Skeletal muscle cell (primary cell): ENCODE results near the gene CNTNAP5.
A peak's percentile ranks its signal among the peaks of the same experiment; 100 is the strongest.

Experiments used
- DNase-seq: peaks from one replicate; pipeline ENCODE4 v3.0.0-alpha.2; 2010; ENCODE audit warnings: low read depth
- H3K4me3 ChIP-seq: 2 replicates; pipeline ENCODE4 v1.5.1; 2011; ENCODE audit warnings: low read depth, mild to moderate bottlenecking, control low read depth, low read length, moderate library complexity

CNTNAP5 gene

DNA sequence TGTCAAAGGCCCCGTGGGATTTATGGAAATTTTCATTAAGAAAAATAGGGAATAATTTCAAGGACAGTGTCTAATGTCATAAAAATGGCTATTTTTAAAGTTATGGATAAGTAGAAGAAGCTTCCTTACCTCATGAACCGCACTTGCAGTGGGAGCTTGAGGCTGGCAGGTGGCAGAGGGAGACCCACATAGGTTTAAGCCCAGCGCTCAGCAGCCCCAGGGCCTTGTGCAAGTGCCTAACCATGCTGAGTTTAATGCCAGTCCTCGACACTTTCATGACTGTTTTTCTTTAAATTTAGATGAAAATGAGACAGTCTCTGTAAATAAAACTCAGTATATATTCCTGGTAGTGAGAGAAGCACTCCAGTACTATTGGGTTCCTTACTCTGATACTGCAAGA is 285.6 kb downstream of the CNTNAP5 start:
- DNase-seq = no peak

DNA sequence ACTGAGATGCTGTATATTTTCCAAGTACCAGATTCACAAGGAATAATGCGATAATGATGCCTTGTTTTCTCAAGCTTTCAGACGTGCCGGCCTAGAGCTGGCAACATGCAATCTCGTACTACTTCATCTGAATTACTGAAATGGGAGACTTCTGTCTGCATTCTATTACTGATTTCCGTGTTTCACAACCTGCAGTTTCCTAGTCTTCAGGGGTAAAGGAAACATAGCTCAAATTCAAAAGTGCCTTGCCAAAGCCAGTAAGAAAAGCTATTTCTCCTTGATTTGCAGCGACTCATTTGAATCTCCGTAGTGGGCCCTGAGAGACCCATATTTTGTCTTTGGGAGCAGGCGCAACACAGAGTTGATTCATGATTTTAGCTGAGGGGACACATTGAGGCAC is 289.0 kb downstream of the CNTNAP5 start:
- DNase-seq = no peak
- no peak overlapping the region for H3K4me3 ChIP-seq

More for the DNA sequence above, 285.6 kb downstream of the CNTNAP5 start:
- H3K4me3 ChIP-seq = no peak overlapping the region

DNA sequence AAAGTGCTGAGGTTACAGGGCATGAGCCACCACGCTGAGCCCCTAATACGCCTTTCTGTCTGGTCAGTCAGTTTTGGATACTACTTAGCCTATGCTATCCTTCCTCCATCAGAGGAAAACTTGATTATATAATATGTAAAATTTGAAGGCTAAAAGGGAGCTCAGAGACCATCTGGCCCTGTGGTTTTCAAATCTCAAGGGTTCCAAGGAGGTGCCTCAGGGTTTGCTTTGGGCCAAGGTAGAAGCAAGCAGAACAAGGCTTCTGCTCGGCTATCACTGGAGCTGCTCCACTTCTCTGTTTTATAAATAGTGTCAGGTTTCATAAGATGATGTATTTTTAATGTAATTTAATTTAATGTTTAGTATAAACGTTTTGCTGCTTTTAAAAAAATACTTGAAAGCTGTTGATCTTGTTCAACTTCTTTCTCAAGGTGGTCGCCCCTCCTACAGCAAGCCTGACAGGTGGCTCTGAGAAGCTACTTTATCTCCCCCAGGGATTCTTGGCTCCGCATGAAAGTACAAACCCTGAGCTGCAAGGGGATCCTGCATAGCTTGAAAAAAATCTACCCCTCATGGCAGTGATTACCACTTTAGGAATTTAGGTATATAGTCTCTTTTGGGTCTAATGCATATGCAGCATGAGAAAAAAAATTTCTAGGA is 290.3 kb downstream of the CNTNAP5 start:
- DNase-seq = no peak
- H3K4me3 ChIP-seq = no peak overlapping the region

DNA sequence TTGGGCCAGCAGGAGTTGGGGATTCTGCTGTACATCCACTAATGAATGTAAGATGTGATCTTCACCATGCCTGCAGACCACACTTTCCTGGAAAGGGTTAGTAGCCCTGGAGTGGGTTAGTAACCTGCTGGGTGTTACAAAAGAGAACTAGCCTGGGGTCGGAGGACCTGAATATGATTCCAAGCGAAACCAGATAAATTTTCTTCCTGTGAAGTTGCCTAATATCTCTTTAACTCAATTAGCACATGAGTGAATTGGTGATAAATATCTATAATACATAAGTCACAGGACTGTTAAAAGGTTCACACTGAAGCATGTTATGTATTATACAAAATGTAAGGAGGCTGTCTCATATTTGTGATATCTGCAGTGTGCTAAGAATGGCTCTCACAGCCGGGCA is 291.0 kb downstream of the CNTNAP5 start:
- DNase-seq = no peak
- H3K4me3 ChIP-seq = no peak overlapping the region

DNA sequence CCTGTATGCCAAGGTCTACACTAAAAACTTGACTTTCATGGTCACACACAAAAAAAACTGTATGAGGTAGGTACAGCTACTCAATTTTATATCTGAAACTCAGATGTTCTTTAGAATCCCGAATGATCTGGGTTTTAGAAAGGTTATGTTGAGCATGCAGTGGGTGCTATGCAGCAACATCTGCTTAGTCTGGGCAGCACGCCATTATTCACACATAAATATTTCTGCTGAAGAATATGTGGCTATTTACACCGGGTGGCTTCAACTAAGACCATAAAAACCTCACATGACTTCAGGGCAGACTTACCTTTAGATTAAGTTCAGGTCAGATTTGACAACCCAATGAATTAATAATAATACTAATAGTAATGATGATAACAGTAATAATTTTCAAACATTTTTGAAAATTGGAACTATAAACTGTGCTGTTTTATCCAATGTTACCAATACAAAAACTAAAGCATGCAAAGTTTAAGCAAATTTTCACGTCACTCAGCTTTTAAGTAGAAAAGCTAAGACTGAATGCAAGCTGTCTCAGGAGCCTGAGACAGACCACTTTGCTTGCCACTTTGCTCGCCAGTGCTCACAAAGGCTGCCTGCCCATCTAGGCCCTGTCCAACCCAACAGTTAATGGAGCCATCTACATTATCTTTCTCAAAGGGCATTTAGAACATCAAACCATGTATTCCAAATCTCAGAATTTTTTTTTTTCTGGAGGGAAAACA is 292.0 kb downstream of the CNTNAP5 start:
- no peak overlapping the region for H3K4me3 ChIP-seq
- no peak for DNase-seq

DNA sequence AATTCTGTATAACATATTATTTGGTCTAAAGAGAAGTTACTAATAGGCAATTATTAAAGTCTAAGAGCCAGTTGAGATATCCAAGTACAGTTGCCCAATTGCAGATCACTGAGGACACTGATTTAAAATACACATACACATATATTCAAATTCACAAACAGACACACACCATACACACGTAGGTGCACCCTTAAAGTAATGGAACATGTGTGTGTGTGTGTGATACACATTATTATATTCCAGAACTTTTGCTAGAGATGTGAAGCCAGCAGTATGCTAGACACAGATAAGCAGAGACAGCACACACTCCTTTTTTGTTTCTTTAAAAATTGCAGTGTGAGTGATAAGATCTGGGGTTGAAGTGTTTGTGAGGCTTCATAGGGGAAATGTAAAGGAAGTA is 292.5 kb downstream of the CNTNAP5 start:
- no peak overlapping the region for H3K4me3 ChIP-seq
- DNase-seq = no peak

DNA sequence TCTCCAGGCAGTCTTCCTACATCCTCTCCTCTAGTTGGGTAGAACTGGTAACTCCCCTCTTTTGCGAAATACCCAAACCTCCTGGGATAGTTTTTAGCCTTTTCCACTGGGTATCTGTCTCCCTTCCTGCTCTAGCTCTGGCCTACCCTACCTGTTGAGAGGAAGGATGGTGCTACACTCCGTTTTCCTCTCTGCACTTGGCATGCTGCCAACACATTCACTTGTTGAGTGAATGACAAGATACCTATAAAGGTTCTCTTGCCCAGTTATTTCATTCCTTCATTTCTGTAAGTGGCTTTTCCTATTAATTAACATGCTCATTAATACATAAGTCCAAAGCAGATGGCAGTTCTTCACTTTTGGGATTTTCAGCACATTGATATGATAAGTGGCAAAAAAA is 293.8 kb downstream of the CNTNAP5 start:
- H3K4me3 ChIP-seq = no peak overlapping the region
- no peak for DNase-seq

DNA sequence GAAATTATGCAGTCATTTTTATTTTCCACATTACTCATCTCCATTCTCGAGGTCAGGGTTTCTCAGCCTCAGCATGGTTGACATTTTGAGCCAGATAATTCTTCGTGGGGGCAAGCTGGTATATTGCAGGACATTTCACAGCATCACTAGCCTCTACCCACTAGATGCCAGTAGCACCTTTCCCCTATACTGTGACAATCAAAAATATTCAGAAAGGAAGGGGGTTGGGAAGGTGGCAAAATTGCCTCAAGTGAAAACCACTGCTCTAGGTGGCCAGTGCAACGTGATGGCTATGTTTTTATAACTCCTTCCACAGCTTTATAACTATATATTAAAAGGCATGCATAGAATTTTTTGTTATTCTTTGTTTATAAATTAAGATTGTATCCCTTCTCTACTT is 294.5 kb downstream of the CNTNAP5 start:
- no peak overlapping the region for H3K4me3 ChIP-seq

DNA sequence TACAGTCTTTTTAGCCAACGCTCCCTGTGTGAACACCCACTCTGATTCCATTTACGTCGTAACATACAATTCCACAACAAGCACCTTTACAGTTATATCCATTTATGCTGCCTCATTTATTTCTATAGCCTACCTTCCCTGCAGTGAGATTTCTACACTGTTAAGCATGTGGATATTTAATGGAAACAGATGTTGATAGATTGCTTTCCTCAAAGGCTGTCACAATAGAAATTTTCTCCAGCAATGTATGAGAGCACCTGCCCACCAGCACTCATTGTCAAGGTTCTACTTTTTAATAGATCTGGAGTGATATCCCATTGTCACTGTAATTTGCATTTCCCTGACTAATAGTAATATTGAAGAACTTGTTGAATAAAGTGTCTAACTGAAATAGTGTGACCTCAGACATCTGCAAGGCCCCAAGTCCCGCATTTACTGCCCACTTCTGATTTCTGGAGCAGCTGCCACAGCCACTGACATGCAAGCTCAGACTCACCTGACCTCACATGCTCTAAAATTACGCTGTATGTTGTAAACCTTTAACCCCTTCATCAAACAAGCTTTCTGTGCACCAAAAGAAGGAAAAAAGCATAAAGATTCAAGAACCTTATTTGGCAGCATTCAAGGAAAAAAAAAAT is 295.1 kb downstream of the CNTNAP5 start:
- DNase-seq = no peak
- H3K4me3 ChIP-seq = no peak overlapping the region

More for the DNA sequence above, 294.5 kb downstream of the CNTNAP5 start:
- DNase-seq = no peak

DNA sequence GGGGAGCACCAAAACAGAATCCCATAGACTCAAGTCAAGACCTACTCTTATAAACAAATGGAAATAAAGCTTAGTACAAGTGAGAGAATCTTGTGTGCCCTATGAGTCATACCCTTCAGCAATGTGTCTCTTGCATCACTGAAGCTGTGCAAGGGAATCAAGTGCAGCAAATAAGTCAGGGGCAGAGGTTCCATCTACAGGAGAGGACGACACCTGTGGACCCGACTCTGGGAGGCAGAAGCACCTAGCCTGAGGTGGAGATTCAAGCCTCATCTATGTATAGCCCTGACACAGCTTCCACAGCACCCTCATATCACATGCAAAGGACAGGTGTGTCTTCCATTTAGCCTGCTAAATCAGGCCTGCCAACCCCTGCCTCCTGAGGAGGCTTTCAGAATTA is 298.2 kb downstream of the CNTNAP5 start:
- peak; percentile 36 for DNase-seq
- H3K4me3 ChIP-seq = no peak overlapping the region

DNA sequence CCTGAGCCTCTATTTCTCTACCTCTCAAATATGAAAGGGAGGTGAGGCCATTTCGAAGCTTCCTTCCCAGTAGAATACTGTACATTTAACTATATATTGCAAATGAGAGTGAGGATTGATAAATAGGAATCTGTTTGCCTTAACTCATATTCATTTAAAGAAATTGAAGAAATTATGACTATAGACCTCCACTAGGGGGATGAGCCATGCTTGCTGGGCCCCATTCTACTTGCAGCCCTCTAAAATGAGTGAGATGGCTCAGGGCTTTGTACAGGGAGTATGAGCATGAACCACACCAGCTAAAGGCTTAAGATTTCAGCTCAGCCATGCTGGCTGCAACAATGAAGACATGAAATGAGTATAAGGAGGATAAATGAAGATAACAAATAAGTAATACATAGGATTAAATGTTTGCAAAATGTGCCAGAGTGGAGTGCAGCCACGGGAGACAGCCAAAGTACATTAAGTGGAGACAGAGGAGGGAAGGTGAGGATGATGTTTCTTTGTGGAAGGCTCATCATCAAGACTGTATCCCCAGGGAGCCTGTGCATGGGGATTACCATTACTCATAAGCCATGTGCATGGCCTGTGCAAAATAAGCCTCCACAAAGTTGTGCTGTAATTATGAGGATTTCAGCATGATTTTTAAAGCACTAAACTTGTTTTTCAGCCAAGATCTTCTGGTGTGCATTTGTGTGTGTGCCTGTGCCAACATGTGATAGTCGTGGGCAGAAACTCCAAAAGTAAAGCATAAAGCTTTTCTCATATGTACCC is 300.8 kb downstream of the CNTNAP5 start:
- H3K4me3 ChIP-seq = no peak overlapping the region
- peak; percentile 32 for DNase-seq

DNA sequence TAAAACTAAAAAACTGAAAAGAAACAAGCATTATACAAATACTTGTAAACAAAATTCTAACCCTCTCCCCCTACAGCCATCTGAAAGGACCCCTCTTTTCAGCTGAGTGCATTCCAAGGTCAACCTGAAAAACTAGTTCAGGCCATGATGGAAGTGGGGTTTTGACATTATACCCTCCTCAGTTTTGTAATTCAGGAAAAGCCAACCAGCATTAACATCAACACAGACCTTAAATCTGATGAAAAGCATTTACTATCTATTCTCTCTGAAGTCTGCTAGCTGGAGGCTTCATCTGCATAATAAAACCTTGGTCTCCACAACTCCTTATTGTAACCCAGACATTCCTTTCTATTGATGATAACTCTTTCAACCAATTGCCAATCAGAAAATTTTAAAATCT is 302.2 kb downstream of the CNTNAP5 start:
- DNase-seq = no peak
- no peak overlapping the region for H3K4me3 ChIP-seq

DNA sequence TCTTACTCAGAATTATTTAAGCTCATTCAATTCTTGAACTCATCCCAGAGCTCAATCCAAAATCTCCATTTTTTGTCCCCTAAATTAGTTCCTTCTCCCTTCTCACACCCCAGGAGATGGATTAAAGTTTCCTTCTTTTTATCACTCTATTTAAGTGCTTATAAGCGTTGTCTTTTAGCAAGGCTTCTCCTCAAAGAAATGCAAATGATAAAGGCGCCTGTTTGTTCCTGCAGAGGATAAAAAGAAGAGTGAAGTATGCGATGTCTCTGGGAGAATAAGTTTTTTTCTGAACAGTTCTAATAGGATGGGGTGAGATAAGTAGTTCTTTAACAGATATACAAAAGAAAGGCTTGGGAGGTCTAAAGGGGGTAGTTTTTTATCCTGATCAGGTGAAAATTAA is 303.3 kb downstream of the CNTNAP5 start:
- no peak for DNase-seq
- no peak overlapping the region for H3K4me3 ChIP-seq

DNA sequence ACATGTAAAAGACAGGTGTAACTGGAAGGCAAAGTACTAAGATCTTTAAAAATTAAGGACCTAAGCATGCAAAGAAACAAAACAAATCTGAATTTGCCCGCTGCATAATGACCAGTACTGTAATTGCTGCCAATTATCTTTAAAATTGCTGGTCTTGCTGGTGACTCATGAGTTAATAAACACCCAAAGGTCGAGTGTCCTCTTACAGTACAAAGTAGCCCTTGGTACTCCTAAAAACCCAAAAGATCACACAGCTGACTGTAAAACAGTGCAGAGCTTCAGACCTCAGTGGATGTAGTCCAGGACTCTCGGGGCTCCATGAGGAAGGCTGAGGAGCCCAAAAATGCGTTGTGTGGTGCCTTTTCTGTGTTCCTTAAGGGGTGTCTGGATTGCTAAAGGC is 308.7 kb downstream of the CNTNAP5 start:
- no peak overlapping the region for H3K4me3 ChIP-seq
- no peak for DNase-seq

DNA sequence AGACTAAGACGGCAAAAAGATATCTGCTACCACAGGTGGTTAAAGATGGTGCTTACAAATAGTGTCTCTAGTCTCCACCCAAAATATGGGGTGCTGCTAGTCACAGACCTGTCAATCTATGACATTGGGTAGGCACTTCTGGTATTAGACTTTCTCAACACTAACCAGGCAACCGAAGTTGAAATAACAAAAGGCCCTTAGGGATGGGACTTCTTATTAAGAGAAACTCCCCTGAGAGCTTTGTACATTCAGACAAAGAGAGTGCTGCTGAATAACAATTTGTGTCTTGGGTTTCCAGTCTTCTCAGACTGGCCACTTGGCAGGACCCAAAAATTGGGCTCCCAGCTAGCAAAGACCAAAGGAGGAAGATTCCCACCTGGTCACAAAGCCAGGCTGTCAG is 310.0 kb downstream of the CNTNAP5 start:
- no peak for DNase-seq
- no peak overlapping the region for H3K4me3 ChIP-seq

DNA sequence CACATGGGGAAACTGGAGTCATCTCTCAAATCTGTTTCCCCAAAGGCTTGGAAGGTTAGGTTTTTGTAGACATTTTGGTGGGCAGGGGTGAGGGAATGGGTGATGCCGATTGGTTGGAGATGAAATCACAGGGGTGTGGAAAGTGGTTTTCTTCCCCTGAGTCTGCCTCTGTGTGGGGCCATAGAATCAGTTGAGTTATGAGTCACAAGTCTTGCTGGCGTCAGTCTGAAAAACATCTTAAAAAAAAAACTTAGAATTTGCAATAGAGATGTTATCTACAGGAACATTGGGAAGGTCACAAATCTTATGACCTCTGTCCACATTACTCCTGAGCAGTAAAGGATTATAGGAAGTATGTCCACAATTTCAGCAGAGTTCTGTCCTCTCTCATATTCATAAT is 314.6 kb downstream of the CNTNAP5 start:
- peak; percentile 47 for DNase-seq
- H3K4me3 ChIP-seq = no peak overlapping the region

DNA sequence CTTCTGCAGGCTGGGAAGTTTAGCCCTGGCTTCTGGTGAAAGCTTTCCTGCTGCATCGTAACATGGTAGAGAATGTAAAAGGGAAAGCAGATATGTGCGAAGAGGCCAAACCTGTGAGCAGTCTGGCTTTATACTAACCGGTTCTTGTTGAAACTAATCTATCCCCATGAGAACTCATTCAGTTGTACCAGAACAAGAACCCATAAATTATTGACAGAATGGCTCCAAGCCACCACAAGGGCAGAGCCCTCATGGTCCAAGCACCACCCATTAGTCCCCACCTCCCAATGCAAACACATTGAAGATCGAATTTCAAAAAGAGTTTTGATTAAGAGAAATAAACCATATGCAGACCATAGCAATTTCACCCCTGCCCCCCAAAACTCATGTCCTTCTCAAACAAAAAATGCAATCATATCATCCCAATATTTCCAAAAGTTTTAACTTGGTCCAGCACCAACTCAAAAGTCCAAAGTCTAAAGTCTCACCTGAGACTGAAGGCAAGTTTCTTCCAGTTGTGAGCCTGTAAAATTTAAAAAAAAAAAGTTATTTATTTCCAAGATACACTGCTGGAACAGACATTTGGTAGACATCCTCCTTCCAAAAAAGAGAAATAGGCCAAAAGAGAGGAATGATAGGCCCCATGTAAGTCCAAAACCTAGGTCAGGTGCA is 318.9 kb downstream of the CNTNAP5 start:
- no peak overlapping the region for H3K4me3 ChIP-seq
- DNase-seq = no peak

DNA sequence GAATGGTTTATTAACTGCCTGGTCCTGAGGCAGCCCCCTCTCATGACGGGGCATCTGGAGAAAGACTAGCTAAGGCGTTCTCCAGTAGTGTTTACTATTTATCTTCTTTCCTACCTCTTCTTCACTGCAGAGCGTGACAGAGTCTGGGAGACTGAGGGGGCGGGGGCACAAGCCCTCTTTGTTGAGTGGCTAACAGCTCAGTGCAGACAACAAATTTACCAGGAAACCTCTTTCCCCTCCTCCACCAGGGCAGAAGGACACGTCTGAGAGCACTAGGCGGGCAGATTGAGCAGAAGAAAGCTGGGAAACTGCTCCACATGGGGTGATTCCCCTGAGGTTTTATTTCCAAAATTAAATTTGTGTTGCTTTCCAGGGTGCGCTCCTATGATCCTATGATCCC is 322.1 kb downstream of the CNTNAP5 start:
- H3K4me3 ChIP-seq = no peak overlapping the region
- DNase-seq = no peak

DNA sequence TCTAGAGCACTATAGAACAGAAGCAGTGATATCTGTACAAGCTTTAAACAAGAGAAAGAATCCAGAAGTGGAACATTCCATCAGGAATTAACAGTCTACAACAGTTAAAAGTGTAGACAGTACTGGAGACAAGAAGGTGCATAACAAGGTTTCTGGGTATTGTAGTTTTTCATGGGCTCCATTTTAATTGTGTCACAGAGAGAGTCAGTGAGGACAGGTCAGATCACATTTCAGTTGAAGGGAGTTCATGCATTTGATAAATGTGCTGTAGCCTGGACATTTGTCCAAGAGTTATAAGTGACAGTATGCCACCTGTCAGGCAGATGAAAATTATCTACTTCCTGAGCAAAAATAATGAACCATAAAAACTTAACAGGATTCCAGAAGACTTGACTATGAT is 328.6 kb downstream of the CNTNAP5 start:
- DNase-seq = no peak
- no peak overlapping the region for H3K4me3 ChIP-seq

DNA sequence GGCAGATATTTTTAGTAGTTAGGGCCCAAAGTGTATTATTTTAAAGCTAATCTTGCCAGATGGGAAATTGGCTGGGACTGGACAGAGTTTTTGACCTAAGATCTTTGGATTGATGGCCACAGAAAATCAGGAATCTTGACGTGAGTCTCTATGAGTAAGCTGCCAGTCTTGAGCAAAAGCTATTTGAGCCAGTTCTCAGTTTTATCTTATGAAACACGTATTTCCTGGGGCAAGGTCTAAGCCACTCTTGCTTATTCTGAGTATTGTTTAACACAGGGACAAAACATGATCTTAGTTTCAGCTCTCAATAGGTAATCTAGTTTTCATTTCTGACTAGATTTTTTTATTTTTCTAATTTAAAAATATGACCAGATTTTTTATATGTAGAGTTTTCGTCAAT is 329.4 kb downstream of the CNTNAP5 start:
- DNase-seq = no peak
- H3K4me3 ChIP-seq = no peak overlapping the region
